Activated naive CD4-positive, alpha-beta T cell treated with anti-CD3 and anti-CD28 coated beads, Interleukin-2, amount 50 U/mL, for 16 hours (primary cell): ENCODE data around the gene NAIF1.

ENCODE experiments used
- DNase-seq: peaks from one replicate; pipeline ENCODE4 v3.0.0-alpha.2; 2020

NAIF1 gene

GRCh38 chr9:128102196-128102595 is 35.1 kb upstream of the NAIF1 start:
- no peak for DNase-seq

- no peak for DNase-seq
Measured at GRCh38 chr9:128101690-128102089, 34.6 kb upstream of the NAIF1 start.

DNA sequence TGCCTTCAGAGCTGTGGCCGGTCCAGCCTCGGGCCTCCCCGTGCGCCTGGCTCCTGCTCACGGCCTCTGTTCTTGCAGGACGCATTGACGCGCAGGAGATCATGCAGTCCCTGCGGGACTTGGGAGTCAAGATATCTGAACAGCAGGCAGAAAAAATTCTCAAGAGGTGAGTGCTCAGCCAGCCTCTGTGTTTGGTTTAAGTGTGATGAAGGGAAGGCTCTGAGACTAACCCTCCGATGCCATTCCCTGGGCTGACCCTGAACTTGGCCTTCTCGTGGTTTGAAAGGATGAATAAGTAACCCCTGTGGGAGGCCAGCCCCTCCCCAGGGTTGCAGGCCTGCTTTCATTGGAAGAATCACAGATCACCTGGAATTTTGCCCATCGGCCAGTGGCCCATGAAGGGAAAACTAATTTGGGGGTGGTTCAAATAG is 34.1 kb upstream of the NAIF1 start:
- DNase-seq, result no peak

DNA sequence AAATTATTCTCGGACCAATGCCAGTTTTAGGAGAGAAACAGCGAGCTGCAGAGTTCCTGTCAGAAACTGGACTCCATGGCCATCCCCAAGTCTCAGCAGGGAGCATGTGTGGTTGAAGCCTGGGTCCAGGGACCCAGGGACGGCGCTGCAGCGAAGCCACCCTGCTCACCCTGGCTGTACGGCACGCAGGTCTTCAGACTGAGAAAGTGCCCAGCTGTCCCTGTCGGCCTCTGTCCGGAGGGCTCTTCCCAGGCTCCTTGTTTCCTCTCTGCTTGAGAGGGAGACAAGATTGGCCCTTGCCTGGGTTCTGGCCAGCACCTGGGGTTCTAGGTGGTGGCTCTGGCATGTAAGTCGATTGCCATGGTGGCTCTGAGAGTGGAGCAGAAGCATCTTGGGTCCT is 33.5 kb upstream of the NAIF1 start:
- no peak for DNase-seq

GRCh38 chr9:128099932-128100491 is 32.9 kb upstream of the NAIF1 start:
- no peak for DNase-seq

DNA sequence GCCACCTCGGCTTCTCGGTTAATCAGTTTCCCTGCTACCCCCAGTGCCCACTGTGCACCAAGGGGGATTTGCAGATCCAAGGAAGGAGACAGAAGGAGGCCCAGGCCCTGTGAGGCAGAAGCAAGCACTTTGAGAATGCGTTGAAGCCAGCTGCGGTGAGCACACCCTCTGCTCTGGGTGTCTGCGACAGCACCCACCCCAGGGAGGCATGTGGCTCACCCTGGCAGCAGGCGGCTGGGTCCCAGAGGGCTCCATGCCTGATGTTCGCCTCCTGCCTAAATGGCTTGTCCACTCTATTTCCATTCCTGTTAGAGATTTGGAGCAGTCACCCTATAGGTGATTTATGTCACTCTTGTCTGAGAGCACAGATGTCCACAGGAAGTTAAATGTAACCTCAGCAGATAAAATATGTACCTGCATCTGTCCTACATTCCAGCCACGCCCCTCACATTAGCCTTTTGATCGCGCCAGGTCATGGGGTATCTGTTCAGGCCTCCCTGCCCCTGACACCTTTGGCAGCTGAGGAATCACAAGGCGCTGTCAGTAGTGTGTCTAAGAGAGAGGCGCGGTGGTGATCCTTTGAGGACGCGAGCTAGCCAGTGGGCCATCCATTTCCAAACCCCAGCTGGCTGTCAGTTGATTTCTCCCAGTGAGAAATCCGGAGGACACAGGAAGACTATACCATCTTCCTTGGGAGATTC is 32.3 kb upstream of the NAIF1 start:
- DNase-seq, result no peak

DNA sequence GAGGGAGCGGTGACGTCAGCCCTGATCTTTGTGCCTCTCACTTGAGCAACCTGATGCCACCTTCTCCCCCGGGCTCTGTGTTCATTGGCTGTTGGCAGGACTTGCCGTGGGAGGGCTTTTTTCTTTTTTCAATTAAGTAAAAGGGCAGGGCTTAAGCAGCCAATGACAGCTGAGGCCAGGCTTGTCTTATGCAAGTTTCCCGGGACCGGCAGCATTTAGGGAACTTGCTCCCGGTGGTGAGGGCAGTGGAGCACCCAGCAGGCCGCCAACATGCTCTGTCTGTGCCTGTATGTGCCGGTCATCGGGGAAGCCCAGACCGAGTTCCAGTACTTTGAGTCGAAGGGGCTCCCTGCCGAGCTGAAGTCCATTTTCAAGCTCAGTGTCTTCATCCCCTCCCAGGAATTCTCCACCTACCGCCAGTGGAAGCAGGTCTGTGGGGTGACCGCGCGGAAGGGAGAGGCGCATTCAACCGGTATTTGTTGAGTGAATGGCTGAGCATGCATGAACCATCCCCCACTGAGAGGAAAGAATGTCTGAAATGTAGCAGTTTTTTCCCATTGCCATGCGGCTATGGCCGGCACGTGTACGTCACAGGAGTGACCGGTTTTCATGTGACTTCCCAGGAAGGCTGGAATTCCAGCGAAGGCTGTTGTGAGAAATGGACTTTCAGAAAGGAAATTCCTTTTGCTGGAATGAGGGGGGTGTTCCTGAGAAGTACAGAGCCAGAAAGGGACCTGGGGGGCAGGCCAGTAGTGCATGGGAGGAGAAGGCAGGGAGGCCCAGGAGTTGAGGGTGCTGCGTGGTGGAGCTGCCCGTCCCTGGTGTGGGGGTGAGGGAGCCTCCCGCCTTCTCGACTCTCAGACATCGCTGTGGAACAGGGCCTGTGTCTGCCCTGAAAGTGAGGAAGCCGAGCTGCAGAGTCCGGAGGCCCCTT is 31.4 kb upstream of the NAIF1 start:
- DNase-seq, result peak; percentile 68

- DNase-seq, result no peak
Measured at GRCh38 chr9:128097543-128098296, 30.6 kb upstream of the NAIF1 start.

DNA sequence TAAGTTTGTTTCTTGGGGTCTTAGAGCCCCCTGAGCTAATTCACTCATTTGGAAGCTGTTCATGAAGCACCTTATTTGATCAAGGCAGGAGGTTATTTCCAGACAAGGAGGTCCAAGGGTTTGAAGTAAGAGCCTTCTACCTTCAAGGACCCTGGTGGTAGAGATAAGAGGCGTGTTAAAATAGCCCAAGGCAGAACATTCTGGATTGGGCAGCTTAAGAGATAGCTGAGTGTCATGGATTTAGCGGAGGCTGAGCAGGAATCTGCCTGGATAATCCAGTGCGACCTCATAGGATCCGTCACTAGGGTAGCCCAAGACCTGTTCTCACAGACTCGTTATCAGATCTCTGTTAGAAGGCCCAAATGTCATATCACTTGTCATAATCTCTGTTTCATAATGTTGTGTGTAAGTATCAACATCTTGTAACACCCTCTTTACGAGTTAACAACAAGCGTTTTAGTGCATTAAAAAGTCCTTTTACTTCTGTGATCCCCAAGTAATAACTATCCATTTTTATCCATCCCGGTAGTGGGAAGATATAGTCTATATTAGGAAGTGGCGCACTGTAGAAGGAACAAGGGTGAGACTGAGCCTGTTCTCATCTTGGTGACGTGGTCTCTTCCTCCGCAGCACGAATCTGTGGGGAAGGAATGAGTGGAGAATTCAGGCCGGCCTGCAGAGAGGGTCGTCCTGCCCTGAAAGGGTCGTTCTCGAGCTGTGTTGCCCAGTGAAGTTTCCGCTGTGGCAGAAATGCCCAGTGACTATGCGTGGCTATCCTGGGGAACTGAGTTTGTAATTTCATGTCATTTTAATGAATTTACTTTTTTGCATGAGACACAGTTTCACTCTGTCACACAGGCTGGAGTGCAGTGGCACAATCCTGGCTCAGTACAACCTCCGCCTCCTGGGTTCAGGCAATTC is 29.8 kb upstream of the NAIF1 start:
- DNase-seq, result no peak

DNA sequence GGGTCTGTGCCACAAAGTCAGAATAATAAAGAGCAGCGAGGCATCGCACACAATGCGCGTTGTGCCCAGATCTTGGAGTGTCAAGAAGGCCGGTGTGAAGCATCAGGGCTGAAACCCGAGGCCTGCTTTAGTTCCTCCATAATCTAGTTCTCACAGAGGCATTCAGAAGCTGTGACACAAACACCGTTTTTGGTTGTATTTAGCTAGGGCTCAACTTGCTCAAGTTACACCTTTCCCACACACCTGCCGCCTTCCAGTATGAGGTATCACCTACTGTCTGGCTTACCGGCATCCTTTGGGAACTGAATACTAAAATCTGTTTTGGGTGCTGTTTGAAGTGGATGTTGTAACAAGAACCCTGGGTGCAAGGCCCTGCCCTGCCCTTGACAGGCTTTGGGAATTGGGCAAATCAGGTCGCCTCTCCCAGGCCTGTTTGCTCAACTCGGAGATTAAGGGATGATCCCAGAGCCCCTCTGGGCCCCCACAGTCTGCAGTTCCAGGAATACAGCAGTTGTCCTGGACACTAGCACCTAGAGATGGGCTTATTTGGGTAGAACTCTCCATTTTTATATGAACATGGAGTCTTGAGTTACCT is 27.9 kb upstream of the NAIF1 start:
- DNase-seq, result no peak

DNA sequence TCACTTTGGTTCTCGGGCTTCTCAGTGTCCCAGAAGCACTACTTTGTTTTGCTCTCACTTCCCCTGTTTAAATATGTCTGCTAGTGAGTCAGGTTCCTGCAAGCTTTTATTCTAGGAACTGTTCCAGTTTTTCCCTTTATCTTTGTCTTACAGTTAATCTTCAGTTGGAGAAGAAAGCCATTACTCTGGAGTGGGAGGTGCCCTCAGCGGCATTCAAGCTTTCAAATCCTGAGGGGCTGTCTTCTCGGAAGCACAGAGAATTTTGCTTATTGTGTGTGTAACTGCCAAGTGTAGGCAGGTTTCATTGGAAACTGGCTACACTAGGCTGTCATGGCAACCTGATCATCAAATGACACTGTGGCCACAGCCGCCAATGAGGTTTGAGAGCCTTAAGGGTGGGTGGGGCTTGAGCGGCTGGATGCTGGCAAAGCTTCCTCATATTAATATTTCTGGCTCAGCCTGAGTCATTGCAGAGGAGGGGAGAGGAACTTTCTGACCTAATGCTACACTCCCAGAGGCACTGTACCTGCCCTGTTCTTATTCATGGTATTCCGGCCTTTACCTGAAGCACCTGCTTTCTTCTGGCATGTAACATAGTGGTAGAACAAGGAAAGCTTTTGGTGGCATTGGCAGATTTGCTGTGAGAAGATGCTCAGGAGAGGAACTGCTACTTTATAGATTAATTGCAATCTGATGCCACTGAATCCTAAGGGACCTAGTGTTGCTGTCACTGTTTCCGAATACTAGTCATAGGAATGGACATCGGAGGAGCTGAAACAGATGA is 27.2 kb upstream of the NAIF1 start:
- DNase-seq, result peak; percentile 81

DNA sequence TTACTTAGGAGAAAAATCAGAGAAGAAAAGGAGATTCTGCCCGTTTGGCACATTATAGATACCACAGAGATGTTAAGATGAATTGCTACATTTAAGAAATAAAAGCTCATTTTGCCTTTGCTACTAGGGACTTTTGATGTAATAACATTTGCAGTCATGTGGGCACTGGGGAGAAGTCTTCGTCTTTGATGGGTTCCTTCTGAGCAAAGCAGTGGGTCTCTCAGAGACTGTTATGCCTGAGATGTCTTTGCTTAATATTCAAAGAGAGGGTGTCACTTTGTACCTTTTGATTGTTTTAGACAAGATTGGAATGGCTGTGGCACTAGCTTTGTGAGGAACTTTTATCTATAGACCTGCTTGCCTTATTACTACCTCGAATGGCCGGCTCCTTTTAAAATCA is 25.9 kb upstream of the NAIF1 start:
- DNase-seq, result no peak

GRCh38 chr9:128092199-128092977 is 25.3 kb upstream of the NAIF1 start:
- no peak for DNase-seq

GRCh38 chr9:128091571-128091970 is 24.5 kb upstream of the NAIF1 start:
- no peak for DNase-seq

DNA sequence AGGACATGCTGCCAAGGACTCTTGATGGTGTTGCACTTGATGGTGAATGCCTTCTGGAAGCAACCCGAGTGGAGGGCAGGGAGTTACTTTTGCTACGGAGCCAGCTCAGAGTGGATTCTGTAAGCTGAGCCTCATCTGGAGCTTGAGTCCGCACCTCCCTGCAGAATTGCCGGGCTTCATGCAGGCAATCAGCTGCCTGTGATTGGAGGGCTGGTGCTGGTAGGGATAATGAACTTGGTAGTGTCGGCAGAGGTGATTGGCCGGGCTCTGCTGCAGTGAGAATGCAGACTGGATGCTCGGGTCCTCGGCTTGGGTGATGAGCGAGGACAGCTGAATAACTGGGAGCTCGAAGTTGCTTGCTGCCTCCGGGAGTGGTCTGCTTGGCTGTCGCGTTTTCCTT is 24.0 kb upstream of the NAIF1 start:
- no peak for DNase-seq

GRCh38 chr9:128089299-128089698 is 22.2 kb upstream of the NAIF1 start:
- no peak for DNase-seq

DNA sequence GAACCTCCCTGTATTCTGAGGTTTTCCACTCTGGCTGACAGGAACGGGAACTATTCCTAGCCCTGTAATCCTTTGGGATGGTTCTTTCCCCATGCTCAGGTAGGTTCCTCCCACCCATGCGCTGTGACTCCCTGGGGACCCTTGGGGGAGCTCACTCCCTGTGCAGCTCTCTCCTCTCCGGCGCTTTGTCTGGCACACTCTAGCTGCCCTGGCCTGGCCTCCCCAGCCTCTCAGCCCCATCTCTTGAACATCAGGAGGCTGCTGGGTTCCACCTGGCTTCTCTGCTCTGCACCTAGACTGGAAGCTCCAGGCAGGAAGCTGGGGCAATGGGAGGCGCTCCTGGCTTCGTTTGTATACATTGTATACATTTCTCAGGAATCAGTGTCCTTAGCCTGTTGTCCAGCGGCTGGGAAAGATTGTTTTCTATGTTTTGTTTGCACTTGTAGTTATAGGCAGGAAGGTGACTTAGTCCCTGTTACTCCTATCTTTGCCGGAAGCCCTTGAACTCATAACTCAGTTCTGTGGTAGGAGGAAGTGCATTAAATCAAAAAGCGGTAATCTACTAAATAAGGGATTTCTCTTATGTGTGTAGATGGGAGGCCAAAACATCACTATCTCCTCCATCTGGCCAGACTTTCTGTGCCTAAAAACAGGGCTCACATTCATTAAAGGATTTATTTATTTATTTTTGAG is 21.3 kb upstream of the NAIF1 start:
- DNase-seq, result no peak

GRCh38 chr9:128087262-128087661 is 20.1 kb upstream of the NAIF1 start:
- DNase-seq, result no peak

DNA sequence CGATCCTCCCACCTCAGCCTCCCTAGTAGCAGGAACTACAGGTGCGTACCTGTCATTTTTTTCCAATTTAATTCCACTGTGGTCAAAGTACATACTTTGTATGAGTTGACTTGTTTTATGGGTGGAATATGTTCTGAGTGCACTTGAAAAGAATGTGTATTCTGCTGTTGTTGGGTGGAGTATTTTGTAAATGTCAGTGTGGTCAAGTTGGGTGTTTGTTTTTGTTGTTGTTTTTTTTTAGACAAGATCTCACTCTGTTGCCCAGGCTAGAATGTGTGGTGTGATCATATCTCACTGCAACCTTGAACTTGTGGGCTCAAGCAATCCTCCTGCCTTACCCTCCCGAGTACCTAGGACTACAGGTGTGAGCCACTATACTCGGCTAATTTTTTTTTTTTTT is 18.8 kb upstream of the NAIF1 start:
- DNase-seq, result no peak
